GM19239 (cell line): ENCODE results near the gene REEP1.

Experiments
- DNase-seq: peaks from one replicate; pipeline ENCODE4 v3.0.0; 2011; ENCODE audit warnings: low spot score; ENCODE audit not compliant: insufficient read length
- FAIRE-seq: peaks from 2 replicates; lab custom pipeline; 2011; peaks lifted over from hg19 to GRCh38; lab: Jason Lieb, UNC

The REEP1 gene

GRCh38 chr2:86286516-86286915 is 50.9 kb downstream of the REEP1 start:
- no peak for FAIRE-seq

DNA sequence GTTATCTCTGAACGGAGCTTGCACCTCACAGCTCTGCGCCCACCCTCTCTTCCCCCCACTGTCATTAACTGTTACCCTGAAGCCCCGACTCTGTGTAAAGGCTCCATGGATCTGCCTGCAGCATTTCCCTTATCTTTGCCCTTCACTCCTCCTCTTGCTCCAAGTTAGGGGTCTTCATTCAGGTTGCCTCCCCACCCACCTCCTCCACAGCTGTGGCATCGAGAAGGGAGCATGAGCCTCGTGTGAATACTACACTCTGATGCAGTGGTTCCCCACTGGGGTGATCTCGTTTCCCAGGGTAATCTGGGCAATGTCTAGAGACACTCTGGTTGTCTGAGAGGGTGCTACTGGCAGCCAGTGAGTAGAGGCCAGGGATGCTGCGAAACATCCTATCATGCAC is 51.4 kb downstream of the REEP1 start:
- DNase-seq: no peak
- FAIRE-seq: no peak

More at GRCh38 chr2:86286516-86286915, 50.9 kb downstream of the REEP1 start:
- DNase-seq: no peak

GRCh38 chr2:86285571-86285970 is 51.9 kb downstream of the REEP1 start:
- FAIRE-seq: no peak
- DNase-seq: no peak

- no peak for FAIRE-seq
These were observed 52.4 kb downstream of the REEP1 start for GRCh38 chr2:86284987-86285386.

DNA sequence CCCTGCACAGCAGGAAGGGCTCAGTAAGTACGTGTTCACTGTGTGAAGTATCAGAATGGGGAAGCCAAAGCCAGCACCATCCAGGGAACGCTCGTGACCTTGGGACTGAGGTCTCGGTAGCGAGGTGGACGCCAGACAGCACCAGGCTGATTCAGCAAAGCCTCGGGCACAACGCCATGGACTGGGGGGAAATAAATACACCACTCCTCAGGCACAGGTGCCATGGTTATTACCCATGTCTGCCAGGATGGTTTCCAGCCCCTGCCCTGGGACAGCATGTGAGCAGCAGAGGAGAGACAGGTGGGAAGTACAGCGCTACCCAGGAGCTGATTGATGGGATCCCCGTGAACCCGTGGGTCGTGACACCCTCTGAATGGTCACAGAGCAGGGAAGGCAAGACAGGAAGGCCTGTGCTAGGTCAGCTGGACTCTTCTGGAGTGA is 53.0 kb downstream of the REEP1 start:
- FAIRE-seq (no peak), DNase-seq (no peak)

More at GRCh38 chr2:86284987-86285386, 52.4 kb downstream of the REEP1 start:
- no peak for DNase-seq

DNA sequence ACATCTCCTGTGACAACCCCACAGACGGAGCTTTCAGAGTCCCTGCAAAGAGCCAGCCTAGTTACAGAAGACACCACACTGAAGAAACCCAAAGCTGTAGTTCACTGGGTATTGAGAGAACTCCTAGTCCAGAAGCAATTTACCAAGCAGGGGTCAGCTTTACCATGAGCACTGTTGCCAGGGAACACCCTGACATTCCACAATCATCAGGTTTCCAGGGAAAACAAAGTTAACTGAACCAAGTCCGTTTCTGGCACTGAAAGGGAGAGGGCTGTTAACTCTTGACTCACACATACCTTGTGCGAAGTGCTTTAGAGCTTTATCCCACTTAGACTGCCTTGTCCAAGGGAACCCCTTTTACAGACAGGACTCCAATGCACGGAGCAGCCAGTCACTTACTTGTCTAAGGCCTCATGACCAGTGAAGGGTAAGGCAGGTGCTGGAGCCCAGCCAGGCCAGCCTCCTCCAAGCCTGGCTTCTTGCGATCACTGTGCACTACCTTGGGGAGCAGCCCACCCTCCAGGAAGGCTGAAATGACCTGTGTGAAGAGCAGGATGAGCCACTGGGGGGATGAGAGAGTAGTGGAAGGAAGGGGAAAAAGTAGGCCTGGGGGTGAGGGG is 53.9 kb downstream of the REEP1 start:
- FAIRE-seq (no peak), DNase-seq (no peak)

GRCh38 chr2:86281066-86281700 is 56.2 kb downstream of the REEP1 start:
- DNase-seq (no peak), FAIRE-seq (no peak)

DNA sequence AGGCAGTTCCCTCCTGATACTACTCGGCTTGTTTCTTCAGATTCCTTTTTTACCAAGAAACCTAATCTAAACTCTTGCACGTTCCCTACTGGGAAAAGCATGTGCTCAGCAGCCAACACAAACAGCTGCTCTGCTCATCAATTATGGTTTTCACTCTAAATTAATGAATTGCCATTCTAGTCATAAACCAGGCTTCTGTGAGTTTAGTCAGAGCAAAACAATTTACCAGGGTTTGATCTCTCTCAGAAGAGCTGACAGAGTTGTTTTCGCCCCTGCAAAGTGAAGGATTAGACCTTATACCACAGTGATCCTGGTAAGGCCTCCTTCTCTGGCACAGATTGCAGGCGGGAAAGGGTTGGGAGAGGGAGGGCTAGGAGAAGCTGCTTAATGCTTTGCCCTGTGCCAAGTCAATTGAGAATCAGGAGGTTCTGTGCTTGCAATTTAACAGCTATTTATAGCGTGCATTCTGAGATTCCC is 57.2 kb downstream of the REEP1 start:
- DNase-seq: no peak
- FAIRE-seq: no peak

GRCh38 chr2:86275962-86276361 is 61.5 kb downstream of the REEP1 start:
- FAIRE-seq (no peak), DNase-seq (no peak)

DNA sequence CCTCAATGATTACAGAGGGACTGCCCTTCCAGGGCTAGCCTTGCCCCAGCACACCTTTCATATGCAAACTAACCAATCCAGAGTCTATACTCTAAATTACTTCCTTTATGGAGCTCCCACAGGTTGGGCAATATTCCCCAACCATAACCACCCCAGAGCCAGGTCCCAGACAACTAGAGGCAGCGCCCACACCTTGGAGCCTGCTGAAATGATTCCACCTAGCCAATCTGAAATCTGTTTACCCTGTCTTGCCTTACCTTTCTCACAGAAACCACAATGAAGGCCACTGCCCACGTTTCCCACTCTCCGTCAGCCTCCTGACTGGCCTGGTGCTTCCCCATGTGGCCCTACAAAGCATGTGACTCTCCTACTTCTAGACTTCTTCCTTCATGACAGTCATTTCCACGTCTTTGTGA is 62.0 kb downstream of the REEP1 start:
- DNase-seq: no peak
- no peak for FAIRE-seq

DNA sequence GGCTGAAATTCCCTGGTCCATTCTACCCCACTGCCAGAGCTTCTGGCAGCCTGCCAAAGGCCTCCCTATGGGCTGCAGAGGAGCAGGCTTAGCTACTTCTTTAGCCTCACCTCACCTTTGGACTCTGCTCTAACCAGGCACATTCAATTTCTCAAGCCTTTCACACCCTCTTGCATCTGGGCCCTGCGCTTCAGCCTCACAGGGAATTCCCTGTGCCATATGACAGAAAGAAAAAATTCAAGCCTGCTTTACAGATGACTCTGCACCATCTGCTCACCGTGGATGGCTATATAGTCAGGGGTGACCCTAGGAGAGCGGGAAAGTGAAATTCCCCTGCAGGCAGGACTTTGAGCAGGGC is 62.5 kb downstream of the REEP1 start:
- peak; percentile 70 for FAIRE-seq
- DNase-seq: no peak

DNA sequence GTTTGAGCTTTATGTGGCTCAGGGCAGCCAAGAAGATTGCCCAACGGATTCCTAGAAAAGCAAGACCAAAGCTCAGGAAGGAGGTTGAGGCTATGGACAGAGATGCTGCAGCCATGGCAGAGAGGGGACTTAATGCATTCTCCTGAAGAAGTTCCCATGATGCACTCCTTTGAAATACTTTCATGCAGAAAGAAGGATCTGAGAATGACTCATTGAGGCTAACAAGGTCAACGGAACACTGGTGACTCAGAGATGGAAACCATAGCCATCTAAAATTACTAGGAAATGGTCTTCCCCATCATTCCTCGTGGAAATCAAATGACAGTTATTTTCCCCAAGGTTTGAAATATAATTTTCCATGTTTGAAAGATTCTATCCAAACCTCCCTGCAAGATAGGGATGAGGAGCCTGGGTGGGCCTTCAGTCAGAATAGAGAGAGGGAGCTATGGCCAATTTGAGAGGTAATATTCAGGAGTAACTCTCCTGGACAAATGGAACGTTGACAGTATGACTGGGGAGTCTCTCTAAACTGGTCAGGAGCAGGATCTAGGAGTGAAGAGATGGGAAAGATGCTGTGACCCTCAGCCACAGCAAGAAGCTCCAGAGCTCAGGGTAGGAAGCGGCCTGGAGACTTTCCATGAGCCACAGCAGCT is 63.0 kb downstream of the REEP1 start:
- DNase-seq (peak; percentile 25), FAIRE-seq (peak; percentile 80)

DNA sequence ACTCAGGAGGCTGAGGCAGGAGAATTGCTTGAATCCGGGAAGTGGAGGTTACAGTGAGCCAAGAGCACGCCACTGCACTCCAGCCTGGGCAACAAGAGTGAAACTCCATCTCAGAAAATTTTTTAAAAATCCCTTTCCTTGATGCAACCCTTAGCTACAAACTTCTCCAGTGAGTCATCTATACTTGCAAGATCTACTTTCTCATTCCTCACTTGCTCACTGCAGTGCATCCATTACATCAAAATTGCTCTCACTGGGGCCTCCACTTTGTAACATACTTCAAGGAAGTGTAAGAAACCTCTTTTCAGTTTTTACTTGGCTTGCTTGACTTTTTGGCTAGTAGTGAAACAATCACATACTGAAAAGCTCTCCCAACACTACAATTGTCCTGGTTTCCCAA is 65.3 kb downstream of the REEP1 start:
- no peak for DNase-seq
- no peak for FAIRE-seq

DNA sequence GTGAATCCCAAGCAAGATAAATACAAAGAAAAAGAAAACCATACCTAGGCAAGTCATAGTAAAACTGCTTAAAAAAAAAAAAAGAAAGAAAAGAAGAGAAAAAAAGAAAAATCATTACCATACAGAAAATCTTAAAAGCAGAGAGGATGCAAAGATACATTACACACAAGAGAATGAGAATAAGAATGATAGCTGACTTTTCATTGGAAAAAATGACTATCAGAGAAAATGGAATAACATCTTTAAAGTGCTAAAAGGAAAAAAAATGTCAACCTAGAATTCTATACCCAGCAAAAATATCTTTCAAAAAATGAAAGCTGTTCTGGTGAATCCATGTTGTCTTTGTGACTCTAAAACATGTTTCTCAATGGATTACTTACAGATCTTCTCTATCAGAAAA is 66.2 kb downstream of the REEP1 start:
- no peak for DNase-seq
- FAIRE-seq: no peak

DNA sequence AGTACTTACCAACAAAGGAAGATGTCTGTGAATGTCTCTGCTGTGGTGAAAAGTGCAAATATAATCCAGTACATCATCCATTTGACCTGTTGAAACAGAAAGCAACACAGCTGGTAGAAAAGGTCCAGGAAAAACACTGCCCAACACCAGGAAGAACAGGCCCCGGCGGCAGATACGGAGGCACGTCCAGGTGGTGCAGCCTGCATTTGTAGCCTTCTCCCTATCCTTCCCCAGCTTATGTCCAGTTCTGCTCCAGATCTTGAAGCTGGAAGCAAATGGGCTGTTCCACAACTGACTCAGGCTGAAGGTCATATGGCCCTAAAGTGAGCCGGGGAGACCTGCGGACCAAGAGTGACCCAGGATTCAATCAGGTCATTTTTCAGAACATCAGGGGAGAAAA is 73.5 kb downstream of the REEP1 start:
- DNase-seq (no peak), FAIRE-seq (no peak)

- DNase-seq (no peak), FAIRE-seq (no peak)
These were observed 76.4 kb downstream of the REEP1 start for GRCh38 chr2:86260978-86261377.

- DNase-seq (no peak), FAIRE-seq (no peak)
These were observed 79.3 kb downstream of the REEP1 start for GRCh38 chr2:86258106-86258505.

GRCh38 chr2:86256982-86257381 is 80.4 kb downstream of the REEP1 start:
- DNase-seq (no peak), FAIRE-seq (no peak)

DNA sequence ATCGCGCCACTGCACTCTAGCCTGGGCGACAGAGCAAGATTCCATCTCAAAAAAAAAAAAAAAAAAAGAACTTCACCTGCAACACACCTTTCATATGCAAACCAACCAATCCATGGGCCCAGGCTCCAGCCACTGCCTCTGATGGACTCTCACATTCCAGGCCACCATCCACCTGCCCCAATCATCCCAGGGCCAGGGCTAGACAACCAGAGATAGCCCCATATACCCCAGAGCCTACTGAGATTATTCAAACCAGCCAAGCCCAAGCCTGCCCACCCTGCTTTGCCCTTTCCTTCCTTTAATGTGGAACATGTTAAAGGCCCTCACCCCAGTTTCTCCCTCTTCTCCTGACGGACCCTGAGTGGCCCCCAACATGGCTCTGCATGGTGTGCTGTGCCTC is 81.1 kb downstream of the REEP1 start:
- no peak for DNase-seq
- no peak for FAIRE-seq

DNA sequence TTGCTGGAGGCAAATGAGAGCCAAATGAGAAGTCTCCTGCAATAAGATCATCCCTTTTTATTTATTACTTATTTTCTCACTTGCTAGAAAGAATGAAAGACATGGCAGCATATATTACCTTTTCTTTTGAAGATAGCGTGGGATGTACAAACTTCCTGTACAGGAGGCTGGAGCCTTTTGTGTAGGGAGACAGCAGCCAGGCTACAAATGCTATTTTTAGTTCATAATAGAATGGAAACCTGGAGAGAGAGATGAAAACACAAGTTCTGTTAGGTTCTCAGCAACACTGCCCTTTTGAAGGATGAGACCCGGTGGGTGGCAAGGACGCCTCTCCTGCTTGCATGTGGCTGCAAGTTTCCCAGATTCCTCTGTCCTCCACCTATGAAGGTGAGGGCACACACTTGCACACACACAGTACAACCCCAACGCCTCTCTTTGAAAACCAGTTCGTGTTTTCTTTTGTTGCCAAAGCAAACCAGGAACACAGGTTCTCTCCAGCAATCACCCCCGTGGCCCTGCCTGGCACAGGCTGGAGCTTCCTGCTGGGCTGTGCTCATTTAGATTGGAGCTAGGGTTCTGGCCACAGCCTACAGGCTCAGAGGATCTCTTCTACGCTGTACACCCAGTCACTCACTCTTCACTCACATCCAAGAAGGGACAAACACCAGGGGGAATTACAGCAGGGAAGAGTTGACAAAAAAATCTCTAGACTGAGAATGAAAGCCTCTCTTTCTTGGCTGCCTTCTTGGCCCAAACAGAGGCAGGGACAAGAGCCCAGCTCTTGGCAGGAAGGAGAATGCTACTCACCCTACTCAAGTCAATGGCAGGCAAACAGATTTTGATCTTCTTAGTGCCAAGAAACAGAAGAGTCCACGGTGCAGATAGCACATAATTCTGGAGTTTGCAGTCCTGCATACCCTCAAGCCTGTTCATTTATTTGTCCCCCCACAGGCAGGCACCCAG is 82.6 kb downstream of the REEP1 start:
- FAIRE-seq: no peak
- DNase-seq: no peak
